Subcutaneous abdominal adipose tissue (tissue), 5 donors: Measurements from ENCODE around the gene ATP5F1B.

Experiments
- H3K27ac ChIP-seq: one replicate; pipeline ENCODE4 v1.7.0; 2013; ENCODE audit warnings: low read depth, mild to moderate bottlenecking, inconsistent platforms, low read length, moderate library complexity
- H3K27me3 ChIP-seq, 5 donors: one replicate each; pipeline ENCODE4 v1.7.0; 2013; ENCODE audit warnings: low read length in 5 of 5, inconsistent platforms in 1 of 5; ENCODE audit not compliant: control insufficient read depth in 5 of 5, insufficient read depth in 4 of 5
- H3K36me3 ChIP-seq, 5 donors: one replicate each; pipeline ENCODE4 v1.7.0; 2013; ENCODE audit warnings: low read length in 5 of 5; ENCODE audit not compliant: control insufficient read depth in 5 of 5, insufficient read depth in 5 of 5
- H3K4me1 ChIP-seq, 5 donors: one replicate each; pipeline ENCODE4 v1.7.0; 2013; ENCODE audit warnings: low read length in 5 of 5, mild to moderate bottlenecking in 3 of 5, moderate library complexity in 1 of 5; ENCODE audit not compliant: control insufficient read depth in 5 of 5, insufficient read depth in 5 of 5
- H3K4me3 ChIP-seq, 5 donors: one replicate each; pipeline ENCODE4 v1.7.0; 2013; ENCODE audit warnings: low read length in 5 of 5, low read depth in 1 of 5
- H3K9ac ChIP-seq, 5 donors: one replicate each; pipeline ENCODE4 v1.7.0; 2013; ENCODE audit warnings: low read length in 5 of 5, mild to moderate bottlenecking in 4 of 5, moderate library complexity in 3 of 5
- H3K9me3 ChIP-seq, 5 donors: one replicate each; pipeline ENCODE4 v1.7.0; 2013; ENCODE audit warnings: low read length in 5 of 5; ENCODE audit not compliant: control insufficient read depth in 5 of 5
- donor health status: healthy.
- donor health status: healthy.
- donor health status: healthy.
- donor health status: healthy.
- donor health status: healthy.

ATP5F1B gene

GRCh38 chr12:56634242-56634836 is 11.4 kb downstream of the ATP5F1B start:
- H3K4me1 ChIP-seq, result peaks cover 18 to 75% (median 68%) of the 10 kb centered on the region in 5 donors
- peak overlapping the region; percentile 99 for H3K27ac ChIP-seq
- H3K4me3 ChIP-seq, result peak overlapping the region; percentile 66 to 92 (median 84)
- peaks cover 6 to 20% (median 18%) of the 10 kb centered on the region in 5 donors for H3K36me3 ChIP-seq
- no peaks in the 10 kb centered on the region for H3K27me3 ChIP-seq
- H3K9me3 ChIP-seq, result no peaks in the 10 kb centered on the region
- H3K9ac ChIP-seq, result peak overlapping the region; percentile 78 to 90 (median 87)

GRCh38 chr12:56633468-56634241 is 12.1 kb downstream of the ATP5F1B start:
- Histone ChIP-seq H3K4me1 (peaks cover 18 to 80% (median 69%) of the 10 kb centered on the region in 5 donors), H3K27ac (peak overlapping the region; percentile 99)

GRCh38 chr12:56632701-56633467 is 12.9 kb downstream of the ATP5F1B start:
- Histone ChIP-seq H3K4me1 (peaks cover 18 to 88% (median 75%) of the 10 kb centered on the region in 5 donors), H3K9ac (peak overlapping the region in 4 of 5 donors; percentile 14 to 70 (median 64)), H3K27ac (peak overlapping the region; percentile 99)

More at GRCh38 chr12:56633468-56634241, 12.1 kb downstream of the ATP5F1B start:
- Histone ChIP-seq H3K9me3 (no peaks in the 10 kb centered on the region), H3K36me3 (peaks cover 6 to 13% (median 11%) of the 10 kb centered on the region in 5 donors), H3K27me3 (no peaks in the 10 kb centered on the region), H3K9ac (peak overlapping the region in 4 of 5 donors; percentile 78 to 90 (median 88)), H3K4me3 (peak overlapping the region; percentile 66 to 92 (median 84))

GRCh38 chr12:56631790-56632700 is 13.7 kb downstream of the ATP5F1B start:
- H3K27me3 ChIP-seq, result no peaks in the 10 kb centered on the region
- H3K36me3 ChIP-seq, result peaks cover 0 to 1% (median 0%) of the 10 kb centered on the region in 5 donors
- peak overlapping the region; percentile 99 for H3K27ac ChIP-seq
- H3K4me3 ChIP-seq, result peak overlapping the region; percentile 22 to 84 (median 55)
- H3K9ac ChIP-seq, result peak overlapping the region; percentile 9 to 70 (median 62)
- no peaks in the 10 kb centered on the region for H3K9me3 ChIP-seq
- peaks cover 15 to 81% (median 72%) of the 10 kb centered on the region in 5 donors for H3K4me1 ChIP-seq

More at GRCh38 chr12:56632701-56633467, 12.9 kb downstream of the ATP5F1B start:
- H3K27me3 ChIP-seq, result no peaks in the 10 kb centered on the region
- H3K36me3 ChIP-seq, result peaks cover 2 to 6% (median 4%) of the 10 kb centered on the region in 5 donors
- H3K4me3 ChIP-seq, result peak overlapping the region; percentile 22 to 84 (median 63)
- no peaks in the 10 kb centered on the region for H3K9me3 ChIP-seq

- Histone ChIP-seq H3K27ac (peak within 1 kb of the TSS; percentile 99), H3K4me1 (peaks cover 13 to 67% (median 62%) of the 10 kb centered on the region in 5 donors), H3K4me3 (peak within 1 kb of the TSS; percentile 94 to 96 (median 94)), H3K9me3 (no peaks in the 10 kb centered on the region), H3K36me3 (peaks cover 0 to 7% (median 3%) of the 10 kb centered on the region in 5 donors), H3K9ac (peak within 1 kb of the TSS; percentile 95 to 99 (median 98)), H3K27me3 (no peaks in the 10 kb centered on the region)
Measured at GRCh38 chr12:56630180-56630632, 15.6 kb downstream of the ATP5F1B start, which contains the start of gene BAZ2A. TSS of gene BAZ2A (minus strand) at chr12:56630326. CDS start at chr12:56617530, 12,796 bp downstream.

GRCh38 chr12:56629459-56630179 is 16.2 kb downstream of the ATP5F1B start:
- H3K36me3 ChIP-seq, result peaks cover 0 to 7% (median 3%) of the 10 kb centered on the region in 5 donors
- H3K9ac ChIP-seq, result peak overlapping the region; percentile 95 to 99 (median 98)
- H3K9me3 ChIP-seq, result no peaks in the 10 kb centered on the region
- peaks cover 13 to 64% (median 59%) of the 10 kb centered on the region in 5 donors for H3K4me1 ChIP-seq
- H3K27ac ChIP-seq, result peak overlapping the region; percentile 99
- no peaks in the 10 kb centered on the region for H3K27me3 ChIP-seq
- peak overlapping the region; percentile 94 to 96 (median 94) for H3K4me3 ChIP-seq

- no peaks in the 10 kb centered on the region for H3K27me3 ChIP-seq
- peaks cover 0 to 10% (median 3%) of the 10 kb centered on the region in 5 donors for H3K36me3 ChIP-seq
- H3K4me1 ChIP-seq, result peaks cover 11 to 60% (median 52%) of the 10 kb centered on the region in 5 donors
- H3K9ac ChIP-seq, result peak overlapping the region; percentile 95 to 99 (median 98)
- peak overlapping the region; percentile 94 to 96 (median 94) for H3K4me3 ChIP-seq
- H3K9me3 ChIP-seq, result no peaks in the 10 kb centered on the region
- H3K27ac ChIP-seq, result peak overlapping the region; percentile 99
Measured at GRCh38 chr12:56628671-56629458, 16.9 kb downstream of the ATP5F1B start.

- Histone ChIP-seq H3K36me3 (peaks cover 0 to 13% (median 6%) of the 10 kb centered on the region in 5 donors), H3K9me3 (no peaks in the 10 kb centered on the region), H3K27me3 (no peaks in the 10 kb centered on the region), H3K4me3 (no peak overlapping the region), H3K27ac (peak overlapping the region; percentile 55), H3K4me1 (peaks cover 7 to 47% (median 42%) of the 10 kb centered on the region in 5 donors), H3K9ac (no peak overlapping the region)
Measured at GRCh38 chr12:56626701-56627100, 19.1 kb downstream of the ATP5F1B start.
